ENCODE data around the gene DNAH8. TPM values are rescaled to one million over a fixed set of nuclear protein-coding genes. Genes with fewer than 3 reads are reported as not detected.
A peak's percentile ranks its signal among the peaks of the same experiment; 100 is the strongest.

Gene DNAH8
- total and polyA plus RNA-seq, 2 donors from 2014 or later: 0.50 TPM; not detected in 1

DNA sequence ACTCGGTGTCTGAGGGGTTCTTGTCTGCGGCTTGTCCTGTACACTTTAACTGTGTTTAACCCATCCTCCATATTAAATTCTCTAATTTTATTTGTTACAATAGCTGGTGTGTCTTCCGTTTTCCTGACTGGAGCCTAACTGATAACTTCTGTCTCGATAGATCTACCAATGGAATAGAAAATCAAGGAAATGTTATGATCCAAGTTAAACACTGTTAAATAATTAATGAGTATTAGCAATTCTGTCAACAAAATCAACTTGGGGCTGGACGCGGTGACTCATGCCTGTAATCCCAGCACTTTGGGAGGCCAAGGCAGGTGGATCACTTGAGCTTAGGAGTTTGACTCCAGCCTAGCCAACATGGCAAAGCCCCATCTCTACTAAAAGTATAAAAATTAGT is 81.7 kb downstream of the DNAH8 start:
- intact Hi-C loops (cut with DNase I): no loop called here
- H3K4me3 ChIP-seq (ENCODE audit: low read length in 3 of 3): no peak overlapping the region
- DNase-seq (no peak), FAIRE-seq (no peak)
- H3K9me3 ChIP-seq (ENCODE audit: control insufficient read depth in 2 of 3, insufficient read depth in 1 of 3, low read length in 3 of 3): no peaks in the 10 kb centered on the region
- TF ChIP-seq, protein P1, sequence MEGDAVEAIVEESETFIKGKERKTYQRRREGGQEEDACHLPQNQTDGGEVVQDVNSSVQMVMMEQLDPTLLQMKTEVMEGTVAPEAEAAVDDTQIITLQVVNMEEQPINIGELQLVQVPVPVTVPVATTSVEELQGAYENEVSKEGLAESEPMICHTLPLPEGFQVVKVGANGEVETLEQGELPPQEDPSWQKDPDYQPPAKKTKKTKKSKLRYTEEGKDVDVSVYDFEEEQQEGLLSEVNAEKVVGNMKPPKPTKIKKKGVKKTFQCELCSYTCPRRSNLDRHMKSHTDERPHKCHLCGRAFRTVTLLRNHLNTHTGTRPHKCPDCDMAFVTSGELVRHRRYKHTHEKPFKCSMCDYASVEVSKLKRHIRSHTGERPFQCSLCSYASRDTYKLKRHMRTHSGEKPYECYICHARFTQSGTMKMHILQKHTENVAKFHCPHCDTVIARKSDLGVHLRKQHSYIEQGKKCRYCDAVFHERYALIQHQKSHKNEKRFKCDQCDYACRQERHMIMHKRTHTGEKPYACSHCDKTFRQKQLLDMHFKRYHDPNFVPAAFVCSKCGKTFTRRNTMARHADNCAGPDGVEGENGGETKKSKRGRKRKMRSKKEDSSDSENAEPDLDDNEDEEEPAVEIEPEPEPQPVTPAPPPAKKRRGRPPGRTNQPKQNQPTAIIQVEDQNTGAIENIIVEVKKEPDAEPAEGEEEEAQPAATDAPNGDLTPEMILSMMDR (IDR thresholded peaks at IDR 0.05; ENCODE audit: borderline replicate concordance, extremely low read depth, insufficient read depth): no peak
- H3K36me3 ChIP-seq (ENCODE audit: control insufficient read depth in 2 of 3, insufficient read depth in 3 of 3, low read length in 3 of 3): no peaks in the 10 kb centered on the region
- H3K27ac ChIP-seq (ENCODE audit: low read depth in 2 of 2, low read length in 2 of 2): no peak overlapping the region
- no peaks in the 10 kb centered on the region for H3K27me3 ChIP-seq (ENCODE audit: control insufficient read depth, insufficient read depth, low read length)
- H3K4me1 ChIP-seq (ENCODE audit: control insufficient read depth in 2 of 3, insufficient read depth in 2 of 3, low read depth in 1 of 3, low read length in 3 of 3): no peaks in the 10 kb centered on the region
- no peak overlapping the region for H3K9ac ChIP-seq (ENCODE audit: low read length in 3 of 3)

- Histone ChIP-seq H3K27ac (ENCODE audit: low read depth in 2 of 2, low read length in 2 of 2) (no peak overlapping the region), H3K36me3 (ENCODE audit: control insufficient read depth in 2 of 3, insufficient read depth in 3 of 3, low read length in 3 of 3) (no peaks in the 10 kb centered on the region), H3K9ac (ENCODE audit: low read length in 3 of 3) (no peak overlapping the region), H3K9me3 (ENCODE audit: control insufficient read depth in 2 of 3, insufficient read depth in 1 of 3, low read length in 3 of 3) (no peaks in the 10 kb centered on the region), H3K4me3 (ENCODE audit: low read length in 3 of 3) (no peak overlapping the region), H3K27me3 (ENCODE audit: control insufficient read depth, insufficient read depth, low read length) (no peaks in the 10 kb centered on the region), H3K4me1 (ENCODE audit: control insufficient read depth in 2 of 3, insufficient read depth in 2 of 3, low read depth in 1 of 3, low read length in 3 of 3) (no peaks in the 10 kb centered on the region)
- TF ChIP-seq, protein P1 (IDR thresholded peaks at IDR 0.05; ENCODE audit: borderline replicate concordance, extremely low read depth, insufficient read depth): no peak
- FAIRE-seq: no peak
- peak in 2 of 5 donors; percentile 85 to 89 for DNase-seq
- intact Hi-C loops (cut with DNase I): no loop called here
Observed at GRCh38 chr6:38797391-38797790, 82.3 kb downstream of the DNAH8 start.

- Histone ChIP-seq H3K9ac (ENCODE audit: low read length in 3 of 3) (no peak overlapping the region), H3K4me3 (ENCODE audit: low read length in 3 of 3) (no peak overlapping the region), H3K9me3 (ENCODE audit: control insufficient read depth in 2 of 3, insufficient read depth in 1 of 3, low read length in 3 of 3) (no peaks in the 10 kb centered on the region), H3K4me1 (ENCODE audit: control insufficient read depth in 2 of 3, insufficient read depth in 2 of 3, low read depth in 1 of 3, low read length in 3 of 3) (no peaks in the 10 kb centered on the region), H3K36me3 (ENCODE audit: control insufficient read depth in 2 of 3, insufficient read depth in 3 of 3, low read length in 3 of 3) (no peaks in the 10 kb centered on the region), H3K27me3 (ENCODE audit: control insufficient read depth, insufficient read depth, low read length) (no peaks in the 10 kb centered on the region), H3K27ac (ENCODE audit: low read depth in 2 of 2, low read length in 2 of 2) (no peak overlapping the region)
- TF ChIP-seq, protein P1 (IDR thresholded peaks at IDR 0.05; ENCODE audit: borderline replicate concordance, extremely low read depth, insufficient read depth): no peak
- intact Hi-C loops (cut with DNase I): no loop called here
- DNase-seq (no peak), FAIRE-seq (no peak)
Observed at GRCh38 chr6:38799529-38800184, 84.5 kb downstream of the DNAH8 start.

DNA sequence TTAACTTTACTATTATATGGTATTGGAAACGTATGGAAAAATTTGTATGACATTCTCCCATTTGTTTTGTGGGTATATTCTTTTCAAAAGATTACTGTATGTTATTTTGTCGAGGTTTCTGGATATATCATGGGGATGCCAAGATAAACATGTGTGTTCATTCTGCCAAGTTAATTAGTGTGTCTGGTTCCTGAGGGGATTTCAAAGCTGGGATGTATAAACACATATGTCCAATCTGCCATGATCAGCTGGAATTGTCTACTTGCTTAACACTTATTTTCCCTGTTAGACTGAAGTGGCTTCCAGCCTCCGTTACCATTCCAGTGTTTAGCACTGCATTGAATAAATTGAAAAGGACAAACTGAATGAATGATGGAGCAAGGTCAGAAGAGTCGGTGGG is 86.2 kb downstream of the DNAH8 start:
- Histone ChIP-seq H3K4me3 (ENCODE audit: low read length in 3 of 3) (no peak overlapping the region), H3K36me3 (ENCODE audit: control insufficient read depth in 2 of 3, insufficient read depth in 3 of 3, low read length in 3 of 3) (no peaks in the 10 kb centered on the region), H3K9ac (ENCODE audit: low read length in 3 of 3) (no peak overlapping the region), H3K4me1 (ENCODE audit: control insufficient read depth in 2 of 3, insufficient read depth in 2 of 3, low read depth in 1 of 3, low read length in 3 of 3) (no peaks in the 10 kb centered on the region), H3K27me3 (ENCODE audit: control insufficient read depth, insufficient read depth, low read length) (no peaks in the 10 kb centered on the region), H3K9me3 (ENCODE audit: control insufficient read depth in 2 of 3, insufficient read depth in 1 of 3, low read length in 3 of 3) (no peaks in the 10 kb centered on the region), H3K27ac (ENCODE audit: low read depth in 2 of 2, low read length in 2 of 2) (no peak overlapping the region)
- DNase-seq (no peak), FAIRE-seq (no peak)
- TF ChIP-seq, protein P1 (IDR thresholded peaks at IDR 0.05; ENCODE audit: borderline replicate concordance, extremely low read depth, insufficient read depth): no peak
- intact Hi-C loops (cut with DNase I): no loop called here

All from kidney (tissue), 14 donors.